NCI-H1436 treated with DMSO at 0.1 percent for 48 hours (cell line): ENCODE measurements around the gene LAIR2.
A peak's percentile ranks its signal among the peaks of the same experiment; 100 is the strongest.

Source experiments
- DNase-seq: peaks from one replicate; lab custom pipeline; 2025; lab: John Stamatoyannopoulos, UW

LAIR2 gene

GRCh38 chr19:54502518-54503048, at the start of gene LAIR2:
TSS of gene LAIR2 (plus strand) at chr19:54502831. CDS start at chr19:54502919, 88 bp downstream.
- no peak for DNase-seq

- DNase-seq, result no peak
These were observed 48.5 kb upstream of the LAIR2 start for GRCh38 chr19:54453921-54454780.

- DNase-seq, result no peak
These were observed 47.6 kb upstream of the LAIR2 start for GRCh38 chr19:54454781-54455675.

GRCh38 chr19:54455786-54456422, 46.7 kb upstream of the LAIR2 start:
- DNase-seq, result no peak

- DNase-seq, result no peak
These were observed 45.9 kb upstream of the LAIR2 start for GRCh38 chr19:54456423-54457373.

- no peak for DNase-seq
These were observed 44.6 kb upstream of the LAIR2 start for GRCh38 chr19:54457773-54458647.

- no peak for DNase-seq
These were observed 43.9 kb upstream of the LAIR2 start for GRCh38 chr19:54458648-54459281.

- DNase-seq, result no peak
These were observed 43.1 kb upstream of the LAIR2 start for GRCh38 chr19:54459282-54460229.

GRCh38 chr19:54460230-54461005, 42.2 kb upstream of the LAIR2 start:
- no peak for DNase-seq

- no peak for DNase-seq
These were observed 41.4 kb upstream of the LAIR2 start for GRCh38 chr19:54461210-54461609.

GRCh38 chr19:54461613-54462012, 41.0 kb upstream of the LAIR2 start:
- DNase-seq, result no peak

- DNase-seq, result no peak
These were observed 40.5 kb upstream of the LAIR2 start for GRCh38 chr19:54462047-54462654.

- DNase-seq, result no peak
These were observed 39.7 kb upstream of the LAIR2 start for GRCh38 chr19:54462655-54463530.

- DNase-seq, result peak; percentile 94
These were observed 39.0 kb upstream of the LAIR2 start, which contains the start of gene LENG9 for GRCh38 chr19:54463531-54464043. TSS of gene LENG9 (minus strand) at chr19:54463778. CDS start at chr19:54463526, 252 bp downstream.

- peak; percentile 93 for DNase-seq
These were observed 38.5 kb upstream of the LAIR2 start for GRCh38 chr19:54464044-54464629.
